ENCODE data around the gene SNRPF. TPM values are rescaled to one million over a fixed set of nuclear protein-coding genes. Genes with fewer than 3 reads are reported as not detected.
A peak's percentile ranks its signal among the peaks of the same experiment; 100 is the strongest.

Gene SNRPF
- total RNA-seq, 1 donor from 2014 or later = 36.9 TPM

GRCh38 chr12:95877622-95878021 lies 18.9 kb downstream of the SNRPF start:
- Mint-ChIP-seq H3K36me3 (no peaks in the 10 kb centered on the region), H3K27ac (no peak overlapping the region), H3K27me3 (ENCODE audit: low read depth) (no peaks in the 10 kb centered on the region), H3K4me1 (peaks cover 5% of the 10 kb centered on the region), H3K4me3 (no peak overlapping the region), H3K9me3 (no peaks in the 10 kb centered on the region)
- no peak for TF ChIP-seq CTCF (IDR thresholded peaks at IDR 0.05; ENCODE audit: unreplicated experiment)
- no peak for DNase-seq (ENCODE audit: low spot score in 2 of 2, unreplicated experiment in 2 of 2)

GRCh38 chr12:95880895-95881294 lies 22.1 kb downstream of the SNRPF start:
- Mint-ChIP-seq H3K4me3 (no peak overlapping the region), H3K36me3 (no peaks in the 10 kb centered on the region), H3K9me3 (no peaks in the 10 kb centered on the region), H3K4me1 (peaks cover 2% of the 10 kb centered on the region), H3K27me3 (ENCODE audit: low read depth) (no peaks in the 10 kb centered on the region), H3K27ac (no peak overlapping the region)
- no peak for TF ChIP-seq CTCF (IDR thresholded peaks at IDR 0.05; ENCODE audit: unreplicated experiment)
- no peak for DNase-seq (ENCODE audit: low spot score in 2 of 2, unreplicated experiment in 2 of 2)

- H3K27me3 Mint-ChIP-seq (ENCODE audit: low read depth) = no peaks in the 10 kb centered on the region
- no peaks in the 10 kb centered on the region for H3K36me3 Mint-ChIP-seq
- H3K4me3 Mint-ChIP-seq = no peak overlapping the region
- H3K9me3 Mint-ChIP-seq = no peaks in the 10 kb centered on the region
- TF ChIP-seq CTCF (IDR thresholded peaks at IDR 0.05; ENCODE audit: unreplicated experiment) = no peak
- peaks cover 2% of the 10 kb centered on the region for H3K4me1 Mint-ChIP-seq
- peak overlapping the region; percentile 74 for H3K27ac Mint-ChIP-seq
- DNase-seq (ENCODE audit: low spot score in 2 of 2, unreplicated experiment in 2 of 2) = no peak
These were observed 22.7 kb downstream of the SNRPF start for GRCh38 chr12:95881331-95881955.

GRCh38 chr12:95882080-95882479 lies 23.3 kb downstream of the SNRPF start:
- no peaks in the 10 kb centered on the region for H3K27me3 Mint-ChIP-seq (ENCODE audit: low read depth)
- H3K27ac Mint-ChIP-seq = no peak overlapping the region
- H3K4me1 Mint-ChIP-seq = peaks cover 2% of the 10 kb centered on the region
- no peaks in the 10 kb centered on the region for H3K36me3 Mint-ChIP-seq
- DNase-seq (ENCODE audit: low spot score in 2 of 2, unreplicated experiment in 2 of 2) = no peak
- TF ChIP-seq CTCF (IDR thresholded peaks at IDR 0.05; ENCODE audit: unreplicated experiment) = no peak
- H3K4me3 Mint-ChIP-seq = no peak overlapping the region
- H3K9me3 Mint-ChIP-seq = no peaks in the 10 kb centered on the region

- no peak for DNase-seq (ENCODE audit: low spot score in 2 of 2, unreplicated experiment in 2 of 2)
- no peak overlapping the region for H3K4me3 Mint-ChIP-seq
- H3K36me3 Mint-ChIP-seq = no peaks in the 10 kb centered on the region
- H3K9me3 Mint-ChIP-seq = no peaks in the 10 kb centered on the region
- TF ChIP-seq CTCF (IDR thresholded peaks at IDR 0.05; ENCODE audit: unreplicated experiment) = no peak
- H3K27ac Mint-ChIP-seq = no peak overlapping the region
- peaks cover 2% of the 10 kb centered on the region for H3K4me1 Mint-ChIP-seq
- H3K27me3 Mint-ChIP-seq (ENCODE audit: low read depth) = no peaks in the 10 kb centered on the region
These were observed 24.1 kb downstream of the SNRPF start for GRCh38 chr12:95882873-95883272.

GRCh38 chr12:95884998-95885397 lies 26.2 kb downstream of the SNRPF start:
- Mint-ChIP-seq H3K9me3 (no peaks in the 10 kb centered on the region), H3K4me3 (no peak overlapping the region), H3K27me3 (ENCODE audit: low read depth) (no peaks in the 10 kb centered on the region), H3K36me3 (no peaks in the 10 kb centered on the region), H3K27ac (no peak overlapping the region), H3K4me1 (peaks cover 2% of the 10 kb centered on the region)
- TF ChIP-seq CTCF (IDR thresholded peaks at IDR 0.05; ENCODE audit: unreplicated experiment) = no peak
- no peak for DNase-seq (ENCODE audit: low spot score in 2 of 2, unreplicated experiment in 2 of 2)

All from mesothelial cell of epicardium (in vitro differentiated cells).